H9 (cell line): Measurements from ENCODE around the gene IMMP2L. TPM values are rescaled to one million over a fixed set of nuclear protein-coding genes. Genes with fewer than 3 reads are reported as not detected.

Experiments
- DNase-seq: peaks from one replicate; pipeline ENCODE4 v3.0.0-alpha.2; 2017
- H2AFZ ChIP-seq: one replicate; pipeline ENCODE4 v1.6.1; 2013; ENCODE audit warnings: mild to moderate bottlenecking, low read length, control low read depth, moderate library complexity
- H2AK5ac ChIP-seq: 2 replicates; pipeline ENCODE4 v1.6.1; 2013; ENCODE audit warnings: low read length, control low read depth, mixed read lengths; ENCODE audit not compliant: insufficient read length
- H2BK120ac ChIP-seq: one replicate; pipeline ENCODE4 v1.6.1; 2013; ENCODE audit warnings: low read depth, mild to moderate bottlenecking, low read length, control low read depth, inconsistent platforms; ENCODE audit not compliant: poor library complexity, severe bottlenecking
- H2BK12ac ChIP-seq: 2 replicates; pipeline ENCODE4 v1.6.1; 2013; ENCODE audit warnings: low read length, control low read depth, mixed read lengths, low read depth; ENCODE audit not compliant: insufficient read length
- H2BK15ac ChIP-seq: 2 replicates; pipeline ENCODE4 v1.6.1; 2013; ENCODE audit warnings: low read depth, low read length, control low read depth
- H2BK20ac ChIP-seq: one replicate; pipeline ENCODE4 v1.6.1; 2013; ENCODE audit warnings: low read depth, mild to moderate bottlenecking, low read length, control low read depth, inconsistent platforms; ENCODE audit not compliant: poor library complexity, severe bottlenecking
- H2BK5ac ChIP-seq: 2 replicates; pipeline ENCODE4 v1.6.1; 2013; ENCODE audit warnings: low read length, control low read depth, mixed read lengths; ENCODE audit not compliant: insufficient read length
- H3K14ac ChIP-seq: 2 replicates; pipeline ENCODE4 v1.6.1; 2013; ENCODE audit warnings: low read length, control low read depth; ENCODE audit not compliant: insufficient read depth
- H3K18ac ChIP-seq: 2 replicates; pipeline ENCODE4 v1.6.1; 2013; ENCODE audit warnings: low read depth, mild to moderate bottlenecking, mixed read lengths, low read length, control low read depth; ENCODE audit not compliant: insufficient read length
- H3K23ac ChIP-seq: 2 replicates; pipeline ENCODE4 v1.6.1; 2013; ENCODE audit warnings: low read length, control low read depth, mixed read lengths, low read depth; ENCODE audit not compliant: insufficient read length
- H3K23me2 ChIP-seq: 2 replicates; pipeline ENCODE4 v1.6.1; 2013; ENCODE audit warnings: low read depth, mild to moderate bottlenecking, mixed read lengths, low read length, control low read depth; ENCODE audit not compliant: insufficient read length, poor library complexity, severe bottlenecking
- H3K27ac ChIP-seq: 2 replicates; pipeline ENCODE4 v1.5.1; 2013; ENCODE audit warnings: low read length, control low read depth, mixed read lengths, low read depth; ENCODE audit not compliant: insufficient read length
- H3K27me3 ChIP-seq: 2 replicates; pipeline ENCODE4 v1.6.1; 2013; ENCODE audit warnings: low read length, control low read depth, inconsistent platforms; ENCODE audit not compliant: insufficient read depth
- H3K4ac ChIP-seq: 2 replicates; pipeline ENCODE4 v1.6.1; 2013; ENCODE audit warnings: low read depth, mild to moderate bottlenecking, control low read depth, inconsistent platforms, low read length, moderate library complexity
- H3K4me1 ChIP-seq: 2 replicates; pipeline ENCODE4 v1.6.1; 2013; ENCODE audit warnings: low read length, control low read depth, inconsistent platforms; ENCODE audit not compliant: insufficient read depth
- H3K4me2 ChIP-seq: 2 replicates; pipeline ENCODE4 v1.6.1; 2013; ENCODE audit warnings: low read length, control low read depth, mixed read lengths; ENCODE audit not compliant: insufficient read length, insufficient read depth
- H3K56ac ChIP-seq: 2 replicates; pipeline ENCODE4 v1.6.1; 2013; ENCODE audit warnings: low read depth, mild to moderate bottlenecking, mixed read lengths, low read length, control low read depth; ENCODE audit not compliant: insufficient read length
- H3K79me1 ChIP-seq: 2 replicates; pipeline ENCODE4 v1.6.1; 2013; ENCODE audit warnings: low read depth, mild to moderate bottlenecking, moderate library complexity, low read length, control low read depth, inconsistent platforms; ENCODE audit not compliant: insufficient read depth, poor library complexity, severe bottlenecking
- H3K79me2 ChIP-seq: 2 replicates; pipeline ENCODE4 v1.6.1; 2013; ENCODE audit warnings: low read length, control low read depth, inconsistent platforms; ENCODE audit not compliant: insufficient read depth
- H3K9ac ChIP-seq: 2 replicates; pipeline ENCODE4 v1.6.1; 2013; ENCODE audit warnings: low read length, control low read depth, mixed read lengths; ENCODE audit not compliant: insufficient read length; ENCODE audit errors: extremely low read depth
- H3K9me3 ChIP-seq: one replicate; pipeline ENCODE4 v1.6.1; 2013; ENCODE audit warnings: low read depth, low read length, inconsistent platforms; ENCODE audit not compliant: control insufficient read depth
- H3T11ph ChIP-seq: one replicate; pipeline ENCODE4 v1.6.1; 2013; ENCODE audit warnings: mild to moderate bottlenecking, low read length, control low read depth, inconsistent platforms
- H4K20me1 ChIP-seq: one replicate; pipeline ENCODE4 v1.6.1; 2013; ENCODE audit not compliant: control insufficient read depth, insufficient read length, insufficient read depth
- H4K5ac ChIP-seq: 2 replicates; pipeline ENCODE4 v1.6.1; 2013; ENCODE audit warnings: low read depth, mild to moderate bottlenecking, mixed read lengths, low read length, control low read depth; ENCODE audit not compliant: insufficient read length
- H4K8ac ChIP-seq: replicated peaks from 2 replicates; pipeline ENCODE4 v1.6.1; 2013; ENCODE audit warnings: low read length, control low read depth, mixed read lengths, low read depth; ENCODE audit not compliant: insufficient read length
- H4K91ac ChIP-seq: 2 replicates; pipeline ENCODE4 v1.6.1; 2013; ENCODE audit warnings: low read depth, mild to moderate bottlenecking, moderate library complexity, mixed read lengths, low read length, control low read depth; ENCODE audit not compliant: insufficient read length
- H3K27ac Mint-ChIP-seq, 3 experiments: 2 replicates in 2 of 3; 3 replicates in 1 of 3; pipeline ENCODE4 v1.8.0; 2020 to 2021; ENCODE audit warnings: mixed read lengths in 3 of 3, mild to moderate bottlenecking in 1 of 3, moderate library complexity in 1 of 3
- H3K27me3 Mint-ChIP-seq: 2 replicates; pipeline ENCODE4 v1.8.0; 2021; ENCODE audit warnings: low read depth, mild to moderate bottlenecking, moderate library complexity, mixed read lengths
- H3K36me3 Mint-ChIP-seq, 3 experiments: 2 replicates in 2 of 3; 3 replicates in 1 of 3; pipeline ENCODE4 v1.8.0; 2020 to 2021; ENCODE audit warnings: low read depth in 3 of 3, mixed read lengths in 3 of 3; ENCODE audit not compliant: insufficient read depth in 1 of 3
- H3K4me1 Mint-ChIP-seq, 2 experiments: 2 replicates each; pipeline ENCODE4 v1.8.0; 2020; ENCODE audit warnings: mixed read lengths in 2 of 2
- H3K4me3 Mint-ChIP-seq, 2 experiments: 2 replicates in 1 of 2; 3 replicates in 1 of 2; pipeline ENCODE4 v1.8.0; 2020 to 2021; ENCODE audit warnings: mild to moderate bottlenecking in 2 of 2, mixed read lengths in 2 of 2, moderate library complexity in 1 of 2
- H3K9me3 Mint-ChIP-seq, 2 experiments: 2 replicates in 1 of 2; 3 replicates in 1 of 2; pipeline ENCODE4 v1.8.0; 2020; ENCODE audit warnings: mild to moderate bottlenecking in 2 of 2, mixed read lengths in 2 of 2, moderate library complexity in 1 of 2
- CTCF ChIP-seq: fragments of 200-600 bp; sonication (generic); conservative IDR thresholded peaks from 3 replicates; pipeline ENCODE4 v1.8.0; 2021; ENCODE audit warnings: antibody characterized with exemption, mild to moderate bottlenecking
- WGBS: extraction: QIAGEN DNeasy Blood & Tissue Kit; methylation state at CpG from one replicate; pipeline ENCODE4 v1.1.7; 2013; ENCODE audit warnings: missing lambda C conversion rate, low lambda C conversion rate, mixed read lengths; ENCODE audit not compliant: insufficient read length; ENCODE audit errors: extremely low coverage; 5-methylcytosine and 5-hydroxymethylcytosine counted together
- total RNA-seq: library from RNA; stranded (reverse); gene quantifications from 2 replicates; pipeline ENCODE4 v1.2.1, GENCODE V29; 2021

The IMMP2L gene
- total RNA-seq, 1 experiment from 2014 or later, result 14.7 TPM

DNA sequence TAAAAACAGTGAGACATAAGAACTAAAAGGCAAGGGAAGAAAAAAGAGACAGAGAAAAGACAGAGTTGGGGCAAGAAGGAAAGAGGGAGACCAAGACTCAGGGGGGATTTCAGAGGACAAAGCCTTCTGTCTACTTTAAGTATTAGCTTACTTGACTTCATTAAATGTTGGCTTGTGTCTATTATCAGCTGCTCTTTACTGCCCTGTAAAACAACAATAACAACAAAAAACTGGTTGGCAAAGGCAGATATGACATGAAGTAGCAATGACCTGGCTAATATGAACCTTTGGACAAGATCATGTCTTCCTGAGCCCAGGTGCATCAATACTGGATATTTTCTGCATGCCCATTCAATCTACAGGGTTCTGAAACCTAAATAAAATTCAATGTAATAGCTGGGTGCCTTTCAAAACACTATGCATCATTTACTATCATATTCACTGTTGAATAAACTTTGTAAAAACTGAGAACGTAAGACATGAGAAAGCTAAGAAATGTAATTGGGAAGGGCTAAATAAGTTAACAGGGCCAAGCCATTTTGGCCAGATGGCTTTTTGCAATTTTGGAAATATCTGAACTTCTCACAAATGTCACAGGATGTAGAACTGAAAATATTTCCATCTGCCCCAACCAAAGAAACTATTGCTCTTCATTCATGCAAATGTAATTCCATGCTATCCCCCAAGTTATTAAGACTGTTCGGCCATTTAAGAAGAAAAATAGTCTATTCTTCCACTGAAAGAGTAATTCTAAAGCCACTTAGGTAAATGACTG, 422.0 kb downstream of the IMMP2L start:
- Histone ChIP-seq H2AK5ac (no peak overlapping the region), H3K79me1 (no peaks in the 10 kb centered on the region), H2BK12ac (no peak overlapping the region), H3K27me3 (no peaks in the 10 kb centered on the region), H3K18ac (no peak overlapping the region), H3K23ac (no peak overlapping the region), H2AFZ (no peak overlapping the region), H2BK15ac (no peak overlapping the region), H4K8ac (no peak overlapping the region), H3K4ac (no peak overlapping the region), H3K9ac (no peak overlapping the region), H4K5ac (no peak overlapping the region), H3K4me1 (no peaks in the 10 kb centered on the region), H2BK20ac (no peak overlapping the region), H3K27ac (no peak overlapping the region), H3K4me2 (no peak overlapping the region), H4K91ac (no peak overlapping the region), H3K56ac (no peak overlapping the region), H3K79me2 (no peaks in the 10 kb centered on the region), H2BK120ac (no peak overlapping the region), H3K23me2 (no peaks in the 10 kb centered on the region), H4K20me1 (no peaks in the 10 kb centered on the region), H3K9me3 (no peaks in the 10 kb centered on the region), H2BK5ac (no peak overlapping the region), H3K14ac (no peak overlapping the region), H3T11ph (no peak overlapping the region)
- DNase-seq, result no peak
- Mint-ChIP-seq H3K36me3 (no peaks in the 10 kb centered on the region), H3K4me3 (no peak overlapping the region), H3K9me3 (no peaks in the 10 kb centered on the region), H3K4me1 (peaks cover 2 to 8% of the 10 kb centered on the region in 2 experiments; a peak in 2 of 4 replicates), H3K27me3 (no peaks in the 10 kb centered on the region), H3K27ac (peak overlapping the region in 1 of 3 experiments; percentile 15; a peak in 1 of 7 replicates)
- TF ChIP-seq CTCF, result no peak
- WGBS, result no CpG with 5 or more reads among the region's 2 CpGs
